K562 (cell line): ENCODE measurements around the gene SPATA21. TPM values are rescaled to one million over a fixed set of nuclear protein-coding genes. Genes with fewer than 3 reads are reported as not detected.

ENCODE experiments used
- BCL6 ChIP-seq: fragments of 250-450 bp; sonication (Bioruptor Pico); IDR thresholded peaks from 2 replicates; pipeline ENCODE4 v1.4.0; 2020
- BRD4 ChIP-seq: fragments of 200-600 bp; sonication (generic); IDR thresholded peaks from 2 replicates; pipeline ENCODE4 v1.6.1; 2017; ENCODE audit warnings: inconsistent platforms
- CHD2 ChIP-seq: IDR thresholded peaks from 2 replicates; pipeline ENCODE4 v1.6.1; 2011; ENCODE audit warnings: low read depth, low read length
- ERF ChIP-seq: fragments of 450-650 bp; formaldehyde crosslinking; IDR thresholded peaks from 2 replicates; pipeline ENCODE4 v1.4.0; 2020; ENCODE audit warnings: mild to moderate bottlenecking, mixed read lengths
- ESRRA ChIP-seq: fragments of 450-650 bp; IDR thresholded peaks from 2 replicates; pipeline ENCODE4 v1.6.1; 2014; ENCODE audit warnings: low read depth, mild to moderate bottlenecking, moderate library complexity, borderline replicate concordance
- ETS2 ChIP-seq: IDR thresholded peaks from 2 replicates; pipeline ENCODE4 v1.6.1; 2016; ENCODE audit warnings: borderline replicate concordance, missing genetic modification characterization, mild to moderate bottlenecking, moderate library complexity, missing compliant biosample characterization; ENCODE audit not compliant: poor library complexity, severe bottlenecking
- HMGN3 ChIP-seq: IDR thresholded peaks from 2 replicates; pipeline ENCODE4 v1.6.1; 2011; ENCODE audit warnings: borderline replicate concordance, low read depth, mild to moderate bottlenecking, mixed read lengths, low read length; ENCODE audit not compliant: insufficient read length; ENCODE audit errors: extremely low read depth
- MEF2A ChIP-seq: IDR thresholded peaks from 2 replicates; pipeline ENCODE4 v1.6.1; 2011; ENCODE audit warnings: low read depth, mild to moderate bottlenecking, low read length, moderate library complexity; ENCODE audit not compliant: control insufficient read depth
- MTA3 ChIP-seq: fragments of 450-650 bp; formaldehyde crosslinking; IDR thresholded peaks from 2 replicates; pipeline ENCODE4 v1.6.1; 2017; ENCODE audit warnings: mild to moderate bottlenecking, borderline replicate concordance
- MYC ChIP-seq, 2 experiments: fragments of 250-450 bp in 1 of 2; sonication (Bioruptor Pico) in 1 of 2; IDR thresholded peaks; 2 replicates each; pipeline versions ENCODE4 v1.5.1 to v1.6.1; 2012 to 2021; ENCODE audit warnings: low read depth in 2 of 2, borderline replicate concordance in 1 of 2, improper control_type of control experiment in 1 of 2, low read length in 1 of 2, mild to moderate bottlenecking in 1 of 2, moderate library complexity in 1 of 2
- MYNN ChIP-seq, 2 experiments: sonication (generic); formaldehyde crosslinking in 1 of 2; IDR thresholded peaks; 2 replicates each; pipeline versions ENCODE4 v1.5.0 to v1.6.1; 2016 to 2020; ENCODE audit warnings: antibody characterized with exemption in 1 of 2, missing genetic modification reagents in 1 of 2
- PCBP2 ChIP-seq: fragments of 200-400 bp; formaldehyde crosslinking; IDR thresholded peaks from 2 replicates; pipeline ENCODE4 v1.6.1; 2018; ENCODE audit warnings: low read length, low read depth, mild to moderate bottlenecking, moderate library complexity; ENCODE audit not compliant: poor library complexity, severe bottlenecking
- PHB ChIP-seq: fragments of 250-450 bp; sonication (Bioruptor Pico); IDR thresholded peaks from 2 replicates; pipeline ENCODE4 v1.5.0; 2021
- RAD51 ChIP-seq: fragments of 450-650 bp; IDR thresholded peaks from 2 replicates; pipeline ENCODE4 v1.7.1; 2016; ENCODE audit warnings: low read depth, mild to moderate bottlenecking, borderline replicate concordance
- RB1 ChIP-seq: fragments of 450-650 bp; IDR thresholded peaks from 2 replicates; pipeline ENCODE4 v1.6.1; 2017; ENCODE audit warnings: low read depth, mild to moderate bottlenecking
- SMARCC2 ChIP-seq: fragments of 450-650 bp; IDR thresholded peaks from 2 replicates; pipeline ENCODE4 v1.6.1; 2017; ENCODE audit warnings: antibody characterized with exemption, moderate library complexity, mild to moderate bottlenecking, low read depth
- SRSF1 ChIP-seq: fragments of 200-400 bp; formaldehyde crosslinking; IDR thresholded peaks from 2 replicates; pipeline ENCODE4 v1.6.1; 2017; ENCODE audit warnings: mild to moderate bottlenecking, low read depth, low read length, moderate library complexity
- TCFL5 ChIP-seq: fragments of 250-450 bp; sonication (Bioruptor Pico); conservative IDR thresholded peaks from 2 replicates; pipeline ENCODE4 v1.6.1; 2021; ENCODE audit warnings: mild to moderate bottlenecking, moderate library complexity, matching md5 sums
- TGIF2 ChIP-seq: sonication (generic); formaldehyde crosslinking; IDR thresholded peaks from 2 replicates; pipeline ENCODE4 v1.8.1; 2022; ENCODE audit warnings: mild to moderate bottlenecking, missing genetic modification reagents, moderate library complexity
- YY1 ChIP-seq, 3 experiments: IDR thresholded peaks; 2 replicates each; pipeline ENCODE4 v1.6.1; 2011; ENCODE audit warnings: low read length in 2 of 3, mild to moderate bottlenecking in 2 of 3, moderate library complexity in 2 of 3, borderline replicate concordance in 1 of 3, control low read depth in 1 of 3, low read depth in 1 of 3; ENCODE audit not compliant: insufficient read depth in 3 of 3, insufficient replicate concordance in 2 of 3, control insufficient read depth in 1 of 3, insufficient read length in 1 of 3; ENCODE audit errors: extremely low read depth in 1 of 3
- ZBTB17 ChIP-seq: fragments of 450-650 bp; formaldehyde crosslinking; IDR thresholded peaks from 2 replicates; pipeline ENCODE4 v1.4.0; 2020; ENCODE audit warnings: mild to moderate bottlenecking
- ZBTB8A ChIP-seq: fragments of 450-650 bp; IDR thresholded peaks from 2 replicates; pipeline ENCODE4 v1.6.1; 2018; ENCODE audit warnings: mild to moderate bottlenecking, moderate library complexity; ENCODE audit not compliant: partially characterized antibody
- ZNF583 ChIP-seq: fragments of 250-450 bp; sonication (Bioruptor Pico); IDR thresholded peaks from 2 replicates; pipeline ENCODE4 v1.4.0; 2020
- ZSCAN32 ChIP-seq: fragments of 450-650 bp; formaldehyde crosslinking; IDR thresholded peaks from 2 replicates; pipeline ENCODE4 v1.4.0; 2020; ENCODE audit warnings: mild to moderate bottlenecking, moderate library complexity
- polyA plus RNA-seq, 8 experiments: library from polyadenylated mRNA; depleted of rRNA in 4 of 8; stranded (reverse) in 5 of 8; unstranded in 3 of 8; fragments of >200 nt; fragmentation: Nextera tagmentation in 2 of 8; fragmentation: Illumina TruSeq in 1 of 8; extraction: Ambion mirVana in 2 of 8; extraction: Trizol in 1 of 8; gene quantifications; 2 replicates each; pipeline versions ENCODE4 v1.2.1 to v1.2.3, GENCODE V29; 2011 to 2014; ENCODE audit warnings: inconsistent platforms in 1 of 8, missing spikeins in 1 of 8
- total RNA-seq, 7 experiments: library from RNA; depleted of rRNA in 6 of 7; stranded (reverse); fragments of >200 nt in 6 of 7; fragmentation: Illumina TruSeq in 2 of 7; extraction: Trizol in 2 of 7; gene quantifications; 2 replicates each; pipeline versions ENCODE4 v1.2.1 to v1.2.3, GENCODE V29; 2011 to 2021; ENCODE audit warnings: low replicate concordance in 1 of 7
- TF ChIP-seq, protein P1 (sequence below), 3 experiments: fragments of 200-800 bp in 1 of 3; sonication (Bioruptor generic) in 1 of 3; sonication (generic) in 1 of 3; formaldehyde crosslinking in 1 of 3; IDR thresholded peaks; 2 replicates each; pipeline versions ENCODE4 v1.6.1 to v1.8.0; 2016 to 2022; ENCODE audit warnings: mild to moderate bottlenecking in 2 of 3, missing compliant biosample characterization in 2 of 3, missing genetic modification characterization in 2 of 3, missing genetic modification reagents in 1 of 3
- TF ChIP-seq, protein P2 (sequence below): fragments of 450-650 bp; formaldehyde crosslinking; IDR thresholded peaks from 2 replicates; pipeline ENCODE4 v1.4.0; 2022; ENCODE audit warnings: mild to moderate bottlenecking, moderate library complexity

The SPATA21 gene
- total and polyA plus RNA-seq, 9 of the 15 experiments (the other 6 are each of a cell fraction or from before 2014, with no cell fraction given): 0.10 to 0.36 (median 0.13) TPM; not detected in 3

DNA sequence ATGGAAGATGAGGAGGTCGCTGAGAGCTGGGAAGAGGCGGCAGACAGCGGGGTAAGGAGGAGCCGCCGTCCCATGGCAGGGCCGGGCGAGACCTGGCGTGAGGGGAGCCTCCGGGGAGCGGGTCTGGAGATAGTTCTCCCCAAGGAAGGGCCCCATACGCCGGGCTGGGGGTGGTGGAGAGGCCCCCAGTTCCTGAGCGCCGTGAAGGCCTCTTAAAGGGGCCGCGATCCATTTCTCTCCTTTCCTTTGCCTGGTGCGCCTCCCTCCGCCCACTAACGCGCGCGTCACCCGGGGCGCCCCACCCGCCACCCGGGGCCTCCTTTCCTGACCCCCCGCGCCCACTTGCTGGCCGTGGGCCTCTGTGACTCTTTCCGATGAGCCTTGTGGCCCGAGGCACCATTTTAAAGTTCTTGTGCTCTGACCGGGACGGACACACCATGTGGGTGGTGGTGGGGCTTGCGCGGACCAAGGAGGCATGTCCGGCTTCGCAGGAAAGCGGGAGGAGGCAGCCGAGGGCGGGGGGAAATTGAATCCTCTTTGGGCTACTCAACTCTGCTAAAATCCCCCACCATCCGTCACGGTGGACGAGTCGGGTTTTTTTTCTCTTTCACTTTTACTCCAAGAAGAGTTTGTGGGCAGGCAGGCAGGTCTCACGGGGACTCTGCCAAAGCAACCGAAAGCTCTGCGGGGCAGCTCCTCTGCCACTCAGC is 69.8 kb downstream of the SPATA21 start (continued):
- TF ChIP-seq ETS2 (tag): no peak
- TF ChIP-seq ERF (CRISPR knock-in tag): no peak
- TF ChIP-seq, protein P1, sequence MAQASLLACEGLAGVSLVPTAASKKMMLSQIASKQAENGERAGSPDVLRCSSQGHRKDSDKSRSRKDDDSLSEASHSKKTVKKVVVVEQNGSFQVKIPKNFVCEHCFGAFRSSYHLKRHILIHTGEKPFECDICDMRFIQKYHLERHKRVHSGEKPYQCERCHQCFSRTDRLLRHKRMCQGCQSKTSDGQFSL (CRISPR knock-in tag; IDR thresholded peaks at IDR 0.05): 0 out of 2 replicates have a peak, but pooled peaks have one; percentile 40
- TF ChIP-seq, protein P1 (tag; IDR thresholded peaks at IDR 0.05): peak in 1 of 2 experiments; percentile 42; a peak in 1 of 4 replicates
- no peak for TF ChIP-seq BCL6 (CRISPR knock-in tag)
- no peak for TF ChIP-seq MEF2A
- TF ChIP-seq PCBP2: no peak
- TF ChIP-seq, protein P2, sequence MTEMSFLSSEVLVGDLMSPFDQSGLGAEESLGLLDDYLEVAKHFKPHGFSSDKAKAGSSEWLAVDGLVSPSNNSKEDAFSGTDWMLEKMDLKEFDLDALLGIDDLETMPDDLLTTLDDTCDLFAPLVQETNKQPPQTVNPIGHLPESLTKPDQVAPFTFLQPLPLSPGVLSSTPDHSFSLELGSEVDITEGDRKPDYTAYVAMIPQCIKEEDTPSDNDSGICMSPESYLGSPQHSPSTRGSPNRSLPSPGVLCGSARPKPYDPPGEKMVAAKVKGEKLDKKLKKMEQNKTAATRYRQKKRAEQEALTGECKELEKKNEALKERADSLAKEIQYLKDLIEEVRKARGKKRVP (CRISPR knock-in tag): no peak
- TF ChIP-seq TCFL5: no peak
- TF ChIP-seq ESRRA: no peak
- TF ChIP-seq YY1 (IDR thresholded peaks at IDR 0.05; ENCODE audit: borderline replicate concordance in 1 of 3, control insufficient read depth in 1 of 3, extremely low read depth in 1 of 3, insufficient read depth in 3 of 3, insufficient read length in 1 of 3, insufficient replicate concordance in 2 of 3, low read depth in 1 of 3, low read length in 2 of 3): peak in 1 of 3 experiments; percentile 43
- no peak for TF ChIP-seq SMARCC2
- TF ChIP-seq ZNF583 (CRISPR knock-in tag): no peak
- peak; percentile 84; the same call in 1 of the 2 replicates for TF ChIP-seq TGIF2 (CRISPR knock-in tag)
- peak; percentile 82; the same call in 1 of the 2 replicates for TF ChIP-seq MYC (IDR thresholded peaks at IDR 0.05; ENCODE audit: low read depth, low read length)
- TF ChIP-seq MYC (CRISPR knock-in tag; IDR thresholded peaks at IDR 0.05; ENCODE audit: borderline replicate concordance, low read depth): peak; percentile 75; the same call in 1 of the 2 replicates
- TF ChIP-seq RAD51: peak; percentile 22; the same call in 1 of the 2 replicates
- TF ChIP-seq MYNN (IDR thresholded peaks at IDR 0.05): no peak; the same call in 1 of the 2 replicates
- no peak for TF ChIP-seq MYNN (CRISPR knock-in tag; IDR thresholded peaks at IDR 0.05)
- TF ChIP-seq MTA3: peak; percentile 86
- TF ChIP-seq HMGN3: no peak
- no peak for TF ChIP-seq CHD2
- TF ChIP-seq SRSF1: no peak
- peak; percentile 88 for TF ChIP-seq BRD4
- TF ChIP-seq PHB (CRISPR knock-in tag): no peak; the same call in 1 of the 2 replicates
- no peak for TF ChIP-seq ZBTB8A
- no peak for TF ChIP-seq ZSCAN32
- TF ChIP-seq RB1: peak; percentile 67
- peak; percentile 68 for TF ChIP-seq ZBTB17
